GM13977 (cell line): Measurements from ENCODE around the gene SLC44A1.
"Not testable (repeated sequence)": the region's sequence is repeated elsewhere in the genome, so short reads cannot be mapped to it uniquely, and the experiment has no call there.

ENCODE experiments used
- DNase-seq: peaks from one replicate; pipeline ENCODE4 v3.0.0; 2012; ENCODE audit warnings: low spot score
- in situ Hi-C: fragments of 300-500 bp; cut with MboI; formaldehyde crosslinking; loops from one replicate; pipeline ENCODE4 v1.12.0; 2022; ENCODE audit warnings: low sequenced_read_pairs, low pct_unique_long_range_greater_than_20kb, mixed read lengths, inconsistent platforms; ENCODE audit not compliant: unreplicated experiment
- TF ChIP-seq, protein P1 (sequence below): IDR thresholded peaks from 2 replicates; pipeline ENCODE4 v1.5.1; 2012; ENCODE audit warnings: mild to moderate bottlenecking, control low read depth; ENCODE audit not compliant: insufficient read depth; ENCODE audit errors: extremely low read depth, missing control alignments

Gene SLC44A1

DNA sequence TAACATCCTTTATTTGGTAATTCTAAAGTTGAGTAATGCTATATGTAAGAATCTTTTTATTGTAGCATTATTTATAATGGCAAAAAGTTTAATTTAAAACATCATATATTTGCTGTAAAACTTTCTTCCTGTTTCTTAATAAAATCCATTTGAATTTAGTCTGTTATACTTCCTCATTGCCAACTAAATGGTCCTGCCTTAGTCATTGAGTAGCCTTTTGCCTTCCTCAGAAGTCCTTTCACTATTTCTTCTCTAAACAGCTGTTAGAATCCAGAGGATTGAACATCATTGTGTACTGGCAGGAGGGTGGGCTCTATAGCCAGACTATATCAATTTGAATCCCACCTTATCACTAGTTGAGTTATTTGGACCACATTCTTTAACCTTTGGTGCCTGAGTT lies 11.0 kb downstream of the SLC44A1 start:
- TF ChIP-seq, protein P1, sequence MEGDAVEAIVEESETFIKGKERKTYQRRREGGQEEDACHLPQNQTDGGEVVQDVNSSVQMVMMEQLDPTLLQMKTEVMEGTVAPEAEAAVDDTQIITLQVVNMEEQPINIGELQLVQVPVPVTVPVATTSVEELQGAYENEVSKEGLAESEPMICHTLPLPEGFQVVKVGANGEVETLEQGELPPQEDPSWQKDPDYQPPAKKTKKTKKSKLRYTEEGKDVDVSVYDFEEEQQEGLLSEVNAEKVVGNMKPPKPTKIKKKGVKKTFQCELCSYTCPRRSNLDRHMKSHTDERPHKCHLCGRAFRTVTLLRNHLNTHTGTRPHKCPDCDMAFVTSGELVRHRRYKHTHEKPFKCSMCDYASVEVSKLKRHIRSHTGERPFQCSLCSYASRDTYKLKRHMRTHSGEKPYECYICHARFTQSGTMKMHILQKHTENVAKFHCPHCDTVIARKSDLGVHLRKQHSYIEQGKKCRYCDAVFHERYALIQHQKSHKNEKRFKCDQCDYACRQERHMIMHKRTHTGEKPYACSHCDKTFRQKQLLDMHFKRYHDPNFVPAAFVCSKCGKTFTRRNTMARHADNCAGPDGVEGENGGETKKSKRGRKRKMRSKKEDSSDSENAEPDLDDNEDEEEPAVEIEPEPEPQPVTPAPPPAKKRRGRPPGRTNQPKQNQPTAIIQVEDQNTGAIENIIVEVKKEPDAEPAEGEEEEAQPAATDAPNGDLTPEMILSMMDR: no peak
- no peak for DNase-seq
- in situ Hi-C loops: no loop called here

DNA sequence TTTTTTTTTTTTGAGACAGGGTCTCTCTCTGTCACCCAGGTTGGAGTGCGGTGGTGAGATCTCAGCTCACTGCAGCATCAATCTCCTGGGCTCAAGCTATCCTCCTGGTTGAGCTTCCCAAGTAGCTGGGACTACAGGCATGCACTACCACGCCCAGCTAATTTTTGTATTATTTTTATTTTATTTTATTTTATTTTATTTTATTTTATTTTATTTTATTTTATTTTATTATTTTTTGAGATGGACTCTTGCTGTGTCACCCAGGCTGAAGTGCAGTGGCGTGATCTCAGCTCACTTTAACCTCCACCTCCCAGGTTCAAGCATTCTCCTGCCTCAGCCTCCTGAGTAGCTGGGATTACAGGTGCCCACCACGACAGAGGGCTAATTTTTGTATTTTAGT lies 12.1 kb downstream of the SLC44A1 start:
- in situ Hi-C loops, DNase-seq: not testable (repeated sequence)

DNA sequence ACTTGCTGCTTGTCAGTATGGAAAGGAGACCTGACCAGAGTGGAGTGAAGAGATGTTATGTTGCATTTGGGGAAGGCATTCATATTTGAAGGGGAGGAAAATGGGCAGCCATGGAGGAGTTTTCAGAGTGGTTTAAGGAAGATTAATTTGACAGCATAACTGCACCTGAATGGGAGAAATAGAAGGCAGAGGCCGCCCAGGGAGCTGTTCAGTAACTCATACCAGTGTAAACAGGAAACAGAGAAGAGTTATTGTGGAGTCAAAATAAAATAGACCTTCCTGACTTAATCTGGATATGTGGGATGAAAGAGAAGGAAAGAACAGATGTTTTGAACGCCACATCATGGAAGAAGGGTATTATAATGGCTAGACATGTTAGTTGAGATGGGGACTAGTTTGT lies 13.4 kb downstream of the SLC44A1 start:
- no peak for DNase-seq
- TF ChIP-seq, protein P1: no peak
- in situ Hi-C loops: no loop called here

- TF ChIP-seq, protein P1: no peak
- DNase-seq: no peak
- in situ Hi-C loops: no loop called here
Measured at GRCh38 chr9:105258225-105258737, 13.8 kb downstream of the SLC44A1 start.

- DNase-seq: no peak
- TF ChIP-seq, protein P1: no peak
- in situ Hi-C loops: no loop called here
Measured at GRCh38 chr9:105259274-105259673, 14.8 kb downstream of the SLC44A1 start.

GRCh38 chr9:105259731-105260612 lies 15.5 kb downstream of the SLC44A1 start:
- TF ChIP-seq, protein P1: no peak
- DNase-seq: no peak
- in situ Hi-C loops: no loop called here

DNA sequence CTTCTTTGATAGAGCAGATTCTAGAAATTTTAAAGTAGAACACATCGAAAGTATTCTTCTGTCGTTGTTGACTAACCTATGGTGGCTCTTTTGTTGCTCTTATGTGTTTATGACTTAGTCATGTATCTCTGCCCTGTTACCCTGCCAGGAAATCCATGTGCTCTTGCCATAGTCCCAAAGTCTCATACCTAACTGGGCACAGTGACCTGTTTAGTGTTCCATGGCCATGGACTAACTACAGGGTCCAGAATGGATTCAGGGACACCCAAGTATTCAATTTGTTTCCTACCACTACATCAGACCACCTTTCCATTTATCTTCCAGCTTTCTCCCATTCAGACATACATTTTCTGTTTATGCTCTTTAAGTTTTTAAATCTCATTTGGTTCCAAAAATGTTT lies 18.0 kb downstream of the SLC44A1 start:
- TF ChIP-seq, protein P1: no peak
- DNase-seq: no peak
- in situ Hi-C loops: no loop called here
